NCI-H1694 treated with DMSO at 0.1 percent for 48 hours (cell line): ENCODE measurements around the gene FSTL4.
"Not testable (repeated sequence)": the region's sequence is repeated elsewhere in the genome, so short reads cannot be mapped to it uniquely, and the experiment has no call there.

Experiments used
- DNase-seq: peaks from one replicate; lab custom pipeline; 2025; lab: John Stamatoyannopoulos, UW

The FSTL4 gene

GRCh38 chr5:133401731-133402347, 210.5 kb downstream of the FSTL4 start:
- no peak for DNase-seq

- no peak for DNase-seq
Measured at GRCh38 chr5:133400831-133401351, 211.4 kb downstream of the FSTL4 start.

- DNase-seq, result no peak
Measured at GRCh38 chr5:133400120-133400519, 212.2 kb downstream of the FSTL4 start.

GRCh38 chr5:133399247-133399891, 213.0 kb downstream of the FSTL4 start:
- DNase-seq, result no peak

- DNase-seq, result no peak
Measured at GRCh38 chr5:133398646-133399101, 213.7 kb downstream of the FSTL4 start.

- no peak for DNase-seq
Measured at GRCh38 chr5:133397990-133398645, 214.2 kb downstream of the FSTL4 start.

DNA sequence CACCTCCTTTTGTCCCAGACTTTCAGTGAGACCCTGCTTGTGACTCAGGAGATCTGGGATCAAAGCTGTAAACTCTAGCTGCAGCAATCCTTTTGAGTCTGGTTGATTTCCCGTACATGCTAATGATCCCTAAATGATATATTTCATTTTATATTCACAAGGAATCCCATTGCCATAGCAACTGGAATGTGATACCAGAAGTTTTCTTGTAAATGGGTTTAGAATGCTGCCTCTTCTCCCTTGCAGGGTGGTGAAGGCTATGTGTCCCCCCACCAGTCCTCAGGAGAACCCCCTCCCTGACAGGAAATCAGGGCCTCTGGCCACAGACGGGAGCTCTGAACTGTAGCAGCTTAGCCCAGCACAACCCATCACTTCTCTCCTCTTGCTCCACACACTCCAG, 215.0 kb downstream of the FSTL4 start:
- DNase-seq, result no peak

GRCh38 chr5:133396814-133397213, 215.5 kb downstream of the FSTL4 start:
- DNase-seq, result no peak

DNA sequence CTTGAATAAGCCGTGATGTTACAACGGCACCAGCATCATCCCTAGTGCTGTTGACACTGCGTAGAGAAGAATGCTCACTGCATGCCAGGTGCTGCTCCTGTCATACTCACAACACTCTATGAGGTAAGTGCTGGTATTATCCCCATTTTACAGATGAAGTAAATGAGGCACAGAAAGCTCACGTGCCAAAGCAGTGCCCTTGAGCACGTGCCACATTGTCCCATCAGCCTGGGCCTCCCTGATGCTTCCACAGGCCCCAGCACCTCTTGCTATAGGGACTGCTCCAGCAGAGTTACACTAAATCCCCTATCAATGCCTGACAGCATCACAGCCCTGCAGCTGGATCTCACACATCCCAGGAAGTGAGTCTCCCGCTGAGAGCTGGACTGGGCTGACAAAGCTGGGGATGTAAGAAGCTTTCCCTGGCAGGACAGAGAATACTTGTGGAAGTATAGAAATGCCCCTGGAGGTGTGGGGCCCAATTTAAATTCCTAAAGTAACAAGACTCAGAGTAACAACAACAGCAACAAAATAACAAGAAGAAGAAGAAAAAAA, 216.1 kb downstream of the FSTL4 start:
- DNase-seq, result no peak

- DNase-seq, result not testable (repeated sequence)
Measured at GRCh38 chr5:133395207-133395606, 217.1 kb downstream of the FSTL4 start.

DNA sequence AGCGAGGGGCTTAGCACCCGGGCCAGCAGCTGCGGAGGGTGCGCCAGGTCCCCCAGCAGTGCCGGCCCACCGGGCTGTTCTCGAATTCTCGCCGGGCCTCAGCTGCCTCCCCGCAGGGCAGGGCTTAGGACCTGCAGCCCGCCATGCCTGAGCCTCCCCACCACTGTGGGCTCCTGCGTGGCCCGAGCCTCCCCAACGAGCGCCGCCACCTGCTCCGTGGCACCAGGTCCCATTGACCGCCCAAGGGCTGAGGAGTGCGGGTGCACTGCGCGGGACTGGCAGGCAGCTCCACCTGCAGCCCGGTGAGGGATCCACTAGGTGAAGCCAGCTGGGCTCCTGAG, 217.9 kb downstream of the FSTL4 start:
- not testable (repeated sequence) for DNase-seq

- no peak for DNase-seq
Measured at GRCh38 chr5:133393776-133394476, 218.4 kb downstream of the FSTL4 start.

DNA sequence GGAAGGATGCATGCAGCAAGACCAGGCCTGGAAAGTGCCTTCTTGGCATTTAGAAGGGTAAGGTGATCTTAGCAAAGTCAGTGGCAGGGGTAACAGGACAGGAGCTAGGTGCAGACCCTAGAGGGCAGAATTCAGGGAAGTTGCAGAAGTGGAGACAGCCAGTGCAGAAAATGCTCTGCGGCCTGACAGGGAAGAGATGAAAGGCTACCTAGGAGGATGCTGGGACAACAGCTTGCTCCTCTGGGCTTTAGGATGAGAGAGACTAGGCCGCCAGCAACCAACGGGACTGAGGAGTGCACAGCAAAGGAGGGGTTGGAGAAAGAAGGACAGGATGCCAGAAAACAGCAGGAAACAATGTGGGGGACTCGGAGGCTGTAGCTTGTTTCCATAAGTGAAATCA, 219.9 kb downstream of the FSTL4 start:
- DNase-seq, result no peak

DNA sequence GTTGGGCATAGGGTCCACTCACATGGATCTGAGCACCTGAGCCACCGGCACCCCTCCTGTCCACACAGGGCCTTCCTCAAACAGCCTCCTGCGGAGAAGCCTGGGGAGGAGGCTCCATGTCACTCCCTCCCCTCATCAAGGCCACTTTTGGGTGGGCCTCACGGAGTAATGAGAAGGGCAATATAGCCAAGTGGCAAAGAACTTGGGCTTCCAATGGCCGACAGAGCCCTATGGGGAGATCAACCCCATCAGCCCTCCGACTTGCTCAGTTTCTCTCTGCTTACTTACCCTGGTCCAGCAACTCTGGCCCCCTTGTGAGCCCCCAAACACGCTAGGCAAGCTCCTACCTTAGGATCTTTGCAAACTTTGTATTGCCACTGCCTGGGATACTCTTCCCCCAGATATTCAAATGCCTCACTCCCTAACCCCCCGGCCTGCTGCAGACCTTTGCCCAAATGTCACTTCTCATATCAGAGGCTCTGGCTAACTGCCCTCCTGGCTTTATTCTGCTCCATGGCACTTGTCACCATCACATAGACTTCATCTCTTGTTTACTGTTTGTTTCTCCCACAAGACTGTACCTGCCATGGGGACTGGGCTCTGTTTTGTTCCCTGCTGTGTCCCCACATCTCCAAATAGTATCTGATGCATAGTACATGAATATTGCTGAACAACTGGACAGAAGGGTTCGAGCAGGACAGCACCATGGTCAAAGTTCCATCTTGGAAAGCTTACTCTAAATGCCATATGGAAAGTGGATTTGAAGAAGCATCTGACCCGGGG, 220.8 kb downstream of the FSTL4 start:
- DNase-seq, result no peak

DNA sequence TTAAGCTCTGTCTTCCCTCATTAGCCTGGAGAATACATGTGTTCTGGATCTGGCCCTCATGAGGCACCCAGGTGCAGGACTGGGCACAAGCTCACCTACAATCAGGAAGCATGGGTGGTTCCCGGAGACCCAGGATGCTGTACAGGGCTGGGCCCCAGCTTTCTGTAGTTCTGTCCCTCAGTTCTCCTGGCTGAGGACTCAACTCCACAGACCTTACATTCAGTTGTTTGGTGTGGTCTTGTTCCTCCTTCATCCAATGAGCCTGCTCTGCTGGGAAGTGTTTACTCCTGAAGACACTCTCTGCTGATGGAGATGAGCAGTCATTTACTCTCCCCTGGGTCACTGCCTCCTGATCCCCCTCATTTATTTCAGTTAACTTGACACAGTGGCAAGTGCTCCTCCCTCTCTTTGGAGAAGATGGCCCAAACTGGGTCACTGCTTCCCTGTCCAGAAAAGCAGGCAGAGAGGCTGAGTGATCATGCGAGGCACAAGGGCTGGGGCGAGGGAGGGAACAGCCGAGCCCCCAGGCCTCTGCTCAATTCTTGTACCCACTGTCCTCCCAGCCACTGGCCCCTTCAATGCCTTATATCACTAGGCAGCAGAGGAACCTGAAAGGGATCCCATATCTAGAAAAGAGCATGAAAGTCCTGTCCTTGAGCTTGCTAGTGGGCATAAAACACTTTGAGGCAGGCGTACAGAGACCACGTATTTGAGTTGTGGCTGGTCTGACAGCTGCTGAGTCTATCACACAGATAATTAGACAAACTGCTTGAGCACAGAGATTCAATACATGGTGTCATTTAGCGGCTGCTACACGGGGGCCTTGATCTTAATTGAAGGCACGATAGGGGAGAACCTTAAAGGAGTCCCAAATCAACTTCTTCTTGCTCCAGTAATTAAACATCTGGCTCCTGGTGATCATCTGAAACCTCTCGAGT, 221.7 kb downstream of the FSTL4 start:
- DNase-seq, result no peak

GRCh38 chr5:133389066-133389590, 223.2 kb downstream of the FSTL4 start:
- DNase-seq, result no peak

- DNase-seq, result no peak
Measured at GRCh38 chr5:133387621-133388020, 224.7 kb downstream of the FSTL4 start.

DNA sequence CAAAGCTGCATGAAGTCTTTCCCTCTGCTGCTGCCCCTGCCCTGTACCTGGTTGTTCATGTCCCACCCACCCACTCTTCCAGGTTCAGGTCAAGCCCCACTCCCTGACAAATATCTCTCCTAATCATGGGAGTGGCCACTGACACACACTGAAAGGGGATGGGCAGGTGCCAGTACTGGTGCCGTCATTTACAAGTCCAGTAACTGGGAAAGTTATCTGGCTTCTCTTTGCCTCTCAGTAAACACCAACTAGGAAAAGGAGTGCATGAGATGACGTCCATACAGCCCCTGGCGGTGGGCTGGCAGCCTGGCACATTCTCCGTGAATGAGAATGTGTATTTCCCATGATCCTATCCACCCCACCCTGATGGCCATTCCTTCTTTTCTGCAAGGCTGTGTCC, 225.2 kb downstream of the FSTL4 start:
- no peak for DNase-seq

GRCh38 chr5:133386662-133387061, 225.7 kb downstream of the FSTL4 start:
- no peak for DNase-seq

DNA sequence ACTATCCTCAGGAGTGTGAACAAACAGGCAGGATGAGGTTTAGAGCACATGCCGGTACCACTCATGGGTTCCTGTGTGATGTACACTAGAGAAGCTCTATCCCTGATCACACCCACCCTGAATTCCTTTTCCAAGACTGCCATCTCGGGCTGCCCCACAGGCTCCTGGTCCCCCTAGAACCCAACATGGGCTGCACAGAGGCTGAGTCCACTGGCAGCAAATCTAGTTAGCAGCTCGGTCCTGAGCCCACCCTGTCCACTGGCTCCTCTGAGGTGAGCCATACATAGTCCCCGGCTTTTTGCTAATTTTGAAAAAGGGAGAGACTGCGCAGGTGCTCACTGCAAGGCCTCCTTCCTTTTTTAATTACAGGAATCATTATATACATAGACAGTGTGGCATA, 227.0 kb downstream of the FSTL4 start:
- no peak for DNase-seq
